Stimulated activated effector memory CD8-positive, alpha-beta T cell treated with anti-CD3 and anti-CD28 coated beads, Interleukin-12 subunit alpha, Interleukin-12 subunit beta, amount 100 ng/mL, for 72 hours (primary cell): ENCODE data around the gene JMJD7.

ENCODE experiments used
- ATAC-seq: fragments of 150-1000 bp; cut with Tn5 transposase; 2 replicates; pipeline ENCODE4 v1.10.0; 2021
- DNase-seq, 2 donors: peaks; one replicate each; pipeline ENCODE4 v3.0.0; 2021 to 2022; ENCODE audit warnings: low spot score in 2 of 2
- H3K27ac Mint-ChIP-seq: one replicate; pipeline ENCODE4 v1.8.0; 2022; ENCODE audit warnings: mild to moderate bottlenecking, mixed read lengths
- H3K36me3 Mint-ChIP-seq: one replicate; pipeline ENCODE4 v1.8.0; 2022; ENCODE audit warnings: mild to moderate bottlenecking, mixed read lengths
- H3K4me1 Mint-ChIP-seq: one replicate; pipeline ENCODE4 v1.8.0; 2022; ENCODE audit warnings: mixed read lengths
- H3K4me3 Mint-ChIP-seq: one replicate; pipeline ENCODE4 v1.8.0; 2022; ENCODE audit warnings: mild to moderate bottlenecking, mixed read lengths
- H3K9me3 Mint-ChIP-seq: one replicate; pipeline ENCODE4 v1.8.0; 2022; ENCODE audit warnings: mixed read lengths

The JMJD7 gene

GRCh38 chr15:41827880-41828806, at the start of gene JMJD7:
TSS of gene JMJD7 (plus strand) at chr15:41828092. CDS start at chr15:41828125, 33 bp downstream.
- Mint-ChIP-seq H3K36me3 (peaks cover 25% of the 10 kb centered on the region), H3K27ac (peak within 1 kb of the TSS; percentile 53), H3K4me1 (peaks cover 60% of the 10 kb centered on the region), H3K4me3 (peak within 1 kb of the TSS; percentile 77), H3K9me3 (no peaks in the 10 kb centered on the region)
- peak; percentile 92 to 97 for DNase-seq
- ATAC-seq = peak; percentile 83

GRCh38 chr15:41778521-41778920, 49.4 kb upstream of the JMJD7 start:
- Mint-ChIP-seq H3K27ac (peak overlapping the region; percentile 27), H3K4me3 (no peak overlapping the region), H3K9me3 (no peaks in the 10 kb centered on the region), H3K4me1 (peaks cover 64% of the 10 kb centered on the region), H3K36me3 (peaks cover 23% of the 10 kb centered on the region)
- no peak for DNase-seq
- no peak for ATAC-seq

GRCh38 chr15:41779662-41780157, 48.2 kb upstream of the JMJD7 start:
- no peak overlapping the region for H3K4me3 Mint-ChIP-seq
- no peak for ATAC-seq

GRCh38 chr15:41780266-41780665, 47.6 kb upstream of the JMJD7 start:
- no peak overlapping the region for H3K4me3 Mint-ChIP-seq
- peaks cover 23% of the 10 kb centered on the region for H3K36me3 Mint-ChIP-seq
- H3K27ac Mint-ChIP-seq = peak overlapping the region; percentile 59
- H3K9me3 Mint-ChIP-seq = no peaks in the 10 kb centered on the region
- H3K4me1 Mint-ChIP-seq = peaks cover 55% of the 10 kb centered on the region
- DNase-seq (no peak), ATAC-seq (no peak)

More at GRCh38 chr15:41779662-41780157, 48.2 kb upstream of the JMJD7 start:
- DNase-seq = no peak
- H3K4me1 Mint-ChIP-seq = peaks cover 60% of the 10 kb centered on the region
- no peaks in the 10 kb centered on the region for H3K9me3 Mint-ChIP-seq
- H3K36me3 Mint-ChIP-seq = peaks cover 23% of the 10 kb centered on the region
- peak overlapping the region; percentile 59 for H3K27ac Mint-ChIP-seq

GRCh38 chr15:41780727-41781126, 47.2 kb upstream of the JMJD7 start:
- H3K36me3 Mint-ChIP-seq = peaks cover 23% of the 10 kb centered on the region
- H3K4me1 Mint-ChIP-seq = peaks cover 51% of the 10 kb centered on the region
- no peak overlapping the region for H3K27ac Mint-ChIP-seq
- ATAC-seq (no peak), DNase-seq (no peak)
- H3K4me3 Mint-ChIP-seq = no peak overlapping the region
- no peaks in the 10 kb centered on the region for H3K9me3 Mint-ChIP-seq

GRCh38 chr15:41782371-41783282, 45.3 kb upstream of the JMJD7 start:
- Mint-ChIP-seq H3K27ac (no peak overlapping the region), H3K4me3 (no peak overlapping the region), H3K9me3 (no peaks in the 10 kb centered on the region), H3K36me3 (peaks cover 23% of the 10 kb centered on the region), H3K4me1 (peaks cover 34% of the 10 kb centered on the region)
- no peak for ATAC-seq
- DNase-seq = no peak

- Mint-ChIP-seq H3K9me3 (no peaks in the 10 kb centered on the region), H3K27ac (no peak overlapping the region), H3K36me3 (peaks cover 23% of the 10 kb centered on the region), H3K4me3 (no peak overlapping the region), H3K4me1 (peaks cover 30% of the 10 kb centered on the region)
- DNase-seq = no peak
- ATAC-seq = no peak
Measured at GRCh38 chr15:41783296-41783695, 44.6 kb upstream of the JMJD7 start.

GRCh38 chr15:41788262-41788661, 39.6 kb upstream of the JMJD7 start:
- ATAC-seq (no peak), DNase-seq (no peak)
- Mint-ChIP-seq H3K9me3 (no peaks in the 10 kb centered on the region), H3K4me3 (no peak overlapping the region), H3K27ac (no peak overlapping the region), H3K4me1 (peaks cover 39% of the 10 kb centered on the region), H3K36me3 (peaks cover under 1% of the 10 kb centered on the region)

GRCh38 chr15:41789236-41789635, 38.7 kb upstream of the JMJD7 start:
- DNase-seq (no peak), ATAC-seq (no peak)
- no peak overlapping the region for H3K4me3 Mint-ChIP-seq
- H3K4me1 Mint-ChIP-seq = peaks cover 38% of the 10 kb centered on the region
- no peak overlapping the region for H3K27ac Mint-ChIP-seq
- H3K36me3 Mint-ChIP-seq = no peaks in the 10 kb centered on the region
- H3K9me3 Mint-ChIP-seq = no peaks in the 10 kb centered on the region

GRCh38 chr15:41789662-41790061, 38.2 kb upstream of the JMJD7 start:
- no peak overlapping the region for H3K4me3 Mint-ChIP-seq
- H3K9me3 Mint-ChIP-seq = no peaks in the 10 kb centered on the region

GRCh38 chr15:41790169-41790568, 37.7 kb upstream of the JMJD7 start:
- no peak for ATAC-seq
- peaks cover 41% of the 10 kb centered on the region for H3K4me1 Mint-ChIP-seq
- H3K9me3 Mint-ChIP-seq = no peaks in the 10 kb centered on the region

More at GRCh38 chr15:41789662-41790061, 38.2 kb upstream of the JMJD7 start:
- peak overlapping the region; percentile 4 for H3K27ac Mint-ChIP-seq
- no peaks in the 10 kb centered on the region for H3K36me3 Mint-ChIP-seq
- peaks cover 38% of the 10 kb centered on the region for H3K4me1 Mint-ChIP-seq
- no peak for ATAC-seq
- no peak for DNase-seq

GRCh38 chr15:41790756-41791546, 36.9 kb upstream of the JMJD7 start:
- Mint-ChIP-seq H3K27ac (peak overlapping the region; percentile 4), H3K36me3 (no peaks in the 10 kb centered on the region), H3K4me3 (no peak overlapping the region), H3K4me1 (peaks cover 45% of the 10 kb centered on the region), H3K9me3 (no peaks in the 10 kb centered on the region)
- no peak for DNase-seq
- peak; percentile 59 for ATAC-seq

More at GRCh38 chr15:41790169-41790568, 37.7 kb upstream of the JMJD7 start:
- Mint-ChIP-seq H3K27ac (peak overlapping the region; percentile 4), H3K4me3 (no peak overlapping the region), H3K36me3 (no peaks in the 10 kb centered on the region)
- no peak for DNase-seq

- ATAC-seq (no peak), DNase-seq (no peak)
- Mint-ChIP-seq H3K36me3 (no peaks in the 10 kb centered on the region), H3K27ac (peak overlapping the region; percentile 4), H3K4me1 (peaks cover 45% of the 10 kb centered on the region), H3K9me3 (no peaks in the 10 kb centered on the region), H3K4me3 (no peak overlapping the region)
Measured at GRCh38 chr15:41791547-41791937, 36.4 kb upstream of the JMJD7 start.

- ATAC-seq (no peak), DNase-seq (no peak)
- H3K4me1 Mint-ChIP-seq = peaks cover 45% of the 10 kb centered on the region
- no peaks in the 10 kb centered on the region for H3K9me3 Mint-ChIP-seq
- no peak overlapping the region for H3K4me3 Mint-ChIP-seq
- no peaks in the 10 kb centered on the region for H3K36me3 Mint-ChIP-seq
- H3K27ac Mint-ChIP-seq = peak overlapping the region; percentile 4
Measured at GRCh38 chr15:41792000-41792637, 35.8 kb upstream of the JMJD7 start.
